NCI-H2081 (cell line): ENCODE data around the gene BRINP1.

Source experiments
- DNase-seq, 2 experiments: peaks; one replicate each; lab custom pipeline; 2025; lab: John Stamatoyannopoulos, UW

The BRINP1 gene

GRCh38 chr9:119368681-119369581 is at the start of gene BRINP1:
Gene BRINP1, minus strand, starts transcription at chr9:119369435. Its CDS starts 56,080 bp downstream, at chr9:119313355.
- peak; percentile 75 to 82 for DNase-seq

- DNase-seq, result no peak
Observed at GRCh38 chr9:119418721-119419120, 49.5 kb upstream of the BRINP1 start.

GRCh38 chr9:119416793-119417192 is 47.6 kb upstream of the BRINP1 start:
- DNase-seq, result no peak

- DNase-seq, result no peak
Observed at GRCh38 chr9:119412399-119412798, 43.2 kb upstream of the BRINP1 start.

- DNase-seq, result no peak
Observed at GRCh38 chr9:119409552-119409951, 40.3 kb upstream of the BRINP1 start.

GRCh38 chr9:119400606-119401005 is 31.4 kb upstream of the BRINP1 start:
- DNase-seq, result no peak

- no peak for DNase-seq
Observed at GRCh38 chr9:119398350-119398749, 29.1 kb upstream of the BRINP1 start.

GRCh38 chr9:119391878-119392277 is 22.6 kb upstream of the BRINP1 start:
- DNase-seq, result no peak

- DNase-seq, result peak; percentile 29 to 50
Observed at GRCh38 chr9:119375892-119376291, 6.7 kb upstream of the BRINP1 start.

GRCh38 chr9:119372951-119373350 is 3.7 kb upstream of the BRINP1 start:
- DNase-seq, result no peak

- DNase-seq, result no peak
Observed at GRCh38 chr9:119370816-119371215, 1.6 kb upstream of the BRINP1 start.

- peak in 1 of 2 experiments; percentile 77 for DNase-seq
Observed at GRCh38 chr9:119369680-119370366, 588 bp upstream of the BRINP1 start.

GRCh38 chr9:119368179-119368578 is 1.1 kb downstream of the BRINP1 start:
- DNase-seq, result no peak

- DNase-seq, result no peak
Observed at GRCh38 chr9:119367683-119368075, 1.6 kb downstream of the BRINP1 start.

- no peak for DNase-seq
Observed at GRCh38 chr9:119366909-119367682, 2.1 kb downstream of the BRINP1 start.

- DNase-seq, result peak; percentile 82 to 84
Observed at GRCh38 chr9:119365291-119366027, 3.8 kb downstream of the BRINP1 start.

GRCh38 chr9:119360237-119360636 is 9.0 kb downstream of the BRINP1 start:
- no peak for DNase-seq

GRCh38 chr9:119357336-119358096 is 11.7 kb downstream of the BRINP1 start:
- DNase-seq, result no peak

- DNase-seq, result no peak
Observed at GRCh38 chr9:119349351-119349825, 19.8 kb downstream of the BRINP1 start.

- DNase-seq, result no peak
Observed at GRCh38 chr9:119343059-119343990, 25.9 kb downstream of the BRINP1 start.
